ENCODE data around the gene BHLHE23. TPM values are rescaled to one million over a fixed set of nuclear protein-coding genes. Genes with fewer than 3 reads are reported as not detected.
"Not testable (repeated sequence)": the region's sequence is repeated elsewhere in the genome, so short reads cannot be mapped to it uniquely, and the experiment has no call there.

Gene BHLHE23
- polyA plus RNA-seq, 10 donors = 0.16 TPM; not detected in 9

- DNase-seq = no peak
Observed at GRCh38 chr20:63043348-63044203, 36.8 kb upstream of the BHLHE23 start.

DNA sequence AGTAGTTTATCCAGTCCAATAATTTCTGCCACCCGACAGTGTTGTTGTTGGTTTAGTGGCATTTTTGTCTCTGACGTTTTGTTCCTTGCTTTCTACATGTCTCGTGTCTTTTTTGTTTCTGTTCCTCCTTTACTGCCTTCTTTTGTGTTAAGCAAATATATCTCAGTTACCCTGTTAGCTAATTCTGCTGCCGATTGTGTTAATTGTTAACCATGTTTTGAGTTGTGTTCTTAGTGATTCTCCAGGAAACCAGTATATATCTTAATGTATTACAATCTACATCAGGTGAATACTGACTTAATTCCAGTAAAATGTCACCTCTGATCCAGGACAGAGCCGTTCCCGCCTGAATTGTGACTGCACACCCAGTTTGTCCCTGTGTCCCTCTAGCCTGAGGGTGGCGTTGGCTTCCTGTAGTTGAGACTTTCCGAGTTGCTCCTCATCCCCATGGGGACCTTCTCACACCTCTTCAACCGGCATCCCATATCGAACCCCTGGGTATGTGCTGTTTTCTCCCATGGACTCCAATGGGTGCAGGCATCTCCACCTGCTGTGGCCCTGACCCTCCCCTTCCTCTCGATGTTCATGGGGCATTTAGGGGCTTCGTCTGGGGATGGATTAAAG, 35.8 kb upstream of the BHLHE23 start:
- no peak for DNase-seq

DNA sequence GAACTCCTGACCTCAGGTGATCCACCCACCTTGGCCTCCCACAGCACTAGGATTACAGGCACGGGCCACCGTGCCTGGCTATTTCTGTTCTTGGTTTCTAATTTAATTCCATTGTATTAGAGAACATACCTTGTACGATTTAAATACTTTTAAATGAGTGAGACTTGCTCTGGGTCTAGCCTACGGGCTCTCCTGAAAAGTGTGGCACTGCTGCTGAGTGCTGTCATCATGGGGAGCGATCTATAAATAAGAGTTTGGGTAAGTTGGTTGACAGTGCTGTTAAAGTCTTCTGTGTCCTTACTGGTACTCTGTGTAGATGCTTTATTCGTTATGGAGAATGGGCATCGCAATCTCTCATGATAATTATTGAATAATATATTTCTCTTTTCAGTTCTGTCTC, 35.0 kb upstream of the BHLHE23 start:
- DNase-seq = no peak

DNA sequence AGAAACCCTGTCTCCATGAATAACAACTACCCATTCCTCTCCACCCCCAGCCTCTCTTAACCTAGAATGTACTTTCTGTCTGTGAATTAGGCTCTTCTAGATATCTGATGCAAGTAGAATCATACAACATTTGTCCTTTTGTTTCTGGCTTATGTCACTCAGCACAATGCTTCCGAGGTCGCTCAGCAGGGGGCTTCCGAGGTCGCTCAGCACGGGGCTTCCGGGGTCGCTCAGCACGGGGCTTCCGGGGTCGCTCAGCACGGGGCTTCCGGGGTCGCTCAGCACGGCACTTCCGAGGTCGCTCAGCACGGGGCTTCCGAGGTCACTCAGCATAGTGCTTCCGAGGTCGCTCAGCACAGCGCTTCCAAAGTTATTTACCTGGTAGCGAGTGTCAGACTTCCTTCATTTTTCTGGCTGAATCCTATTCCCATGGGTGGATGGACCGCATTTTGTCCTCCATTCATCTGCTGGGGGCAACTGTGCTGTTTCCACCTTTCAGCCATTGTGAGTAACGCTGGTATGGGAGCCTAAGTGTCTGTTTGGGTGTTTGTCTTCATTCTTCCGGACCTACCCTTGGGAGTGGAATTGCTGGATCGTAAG, 31.0 kb upstream of the BHLHE23 start:
- DNase-seq = no peak

DNA sequence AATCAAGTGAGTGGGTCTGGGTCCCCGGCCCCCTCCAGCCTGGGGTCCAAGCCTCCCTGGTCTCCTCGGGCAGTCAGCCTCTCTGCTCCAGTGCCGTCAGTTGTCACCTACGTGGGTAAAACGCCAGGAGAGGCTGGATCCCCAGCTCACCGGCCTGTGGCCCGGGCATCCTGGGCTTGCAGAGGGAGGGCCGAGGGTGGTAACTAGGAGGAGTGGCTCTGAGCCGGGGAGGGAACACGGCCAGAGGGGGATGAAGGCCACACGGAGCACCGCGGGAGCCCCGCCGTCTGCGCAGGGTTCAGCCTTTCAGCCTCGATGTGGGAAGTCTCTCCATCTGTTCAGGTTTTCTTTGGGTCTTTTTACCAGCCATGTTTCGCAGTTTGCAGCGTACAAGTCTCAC, 29.5 kb upstream of the BHLHE23 start:
- no peak for DNase-seq

GRCh38 chr20:63035603-63036185, 28.9 kb upstream of the BHLHE23 start:
- DNase-seq = no peak

- DNase-seq = not testable (repeated sequence)
Observed at GRCh38 chr20:63034710-63035602, 28.2 kb upstream of the BHLHE23 start.

DNA sequence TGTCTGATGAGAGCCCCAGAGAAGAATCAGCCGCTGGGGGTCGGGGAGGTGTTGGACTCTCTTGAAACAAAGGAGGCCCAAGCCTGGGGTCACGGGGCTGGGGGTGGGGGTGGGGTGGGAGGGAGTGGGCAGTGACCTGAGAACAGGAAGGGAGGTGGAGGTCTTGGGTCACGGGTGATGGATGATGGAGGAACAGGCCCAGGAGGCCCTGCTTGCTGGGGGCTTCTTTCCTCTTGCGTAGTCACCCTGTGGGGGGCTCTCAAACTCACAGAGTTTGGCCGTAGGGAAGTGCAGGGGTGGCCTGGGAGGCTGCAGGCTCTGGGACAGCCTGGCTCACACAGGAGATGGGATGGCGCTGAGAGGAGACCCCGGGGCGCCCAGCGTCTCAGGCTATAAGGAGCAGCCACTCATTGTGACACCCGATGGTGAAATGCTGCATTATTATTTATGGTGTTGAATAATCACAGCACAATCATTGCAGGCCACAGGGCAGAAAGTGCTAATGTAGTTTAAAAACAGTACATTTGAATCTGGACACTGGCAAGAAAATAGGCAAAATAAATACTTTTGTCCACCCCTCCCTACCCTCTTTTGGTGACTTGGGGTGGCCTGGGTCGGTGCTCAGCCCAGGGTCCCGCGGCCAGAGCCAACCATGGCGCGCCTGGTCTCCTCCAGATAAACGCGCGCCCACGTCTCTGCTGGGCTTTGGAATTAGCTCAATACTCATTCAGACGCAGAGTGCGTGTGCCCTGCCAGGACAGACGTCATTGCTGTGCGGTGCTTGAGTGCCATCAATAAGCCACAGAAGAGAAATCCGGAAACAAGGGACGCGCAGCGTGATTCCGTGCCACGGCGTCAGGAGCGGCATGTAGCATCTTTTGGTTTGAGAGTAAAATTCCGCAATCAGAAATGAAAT, 27.3 kb upstream of the BHLHE23 start:
- DNase-seq = no peak

GRCh38 chr20:63032861-63033793, 26.4 kb upstream of the BHLHE23 start:
- no peak for DNase-seq

- no peak for DNase-seq
Observed at GRCh38 chr20:63032026-63032800, 25.4 kb upstream of the BHLHE23 start.

- no peak for DNase-seq
Observed at GRCh38 chr20:63031251-63032014, 24.7 kb upstream of the BHLHE23 start.

DNA sequence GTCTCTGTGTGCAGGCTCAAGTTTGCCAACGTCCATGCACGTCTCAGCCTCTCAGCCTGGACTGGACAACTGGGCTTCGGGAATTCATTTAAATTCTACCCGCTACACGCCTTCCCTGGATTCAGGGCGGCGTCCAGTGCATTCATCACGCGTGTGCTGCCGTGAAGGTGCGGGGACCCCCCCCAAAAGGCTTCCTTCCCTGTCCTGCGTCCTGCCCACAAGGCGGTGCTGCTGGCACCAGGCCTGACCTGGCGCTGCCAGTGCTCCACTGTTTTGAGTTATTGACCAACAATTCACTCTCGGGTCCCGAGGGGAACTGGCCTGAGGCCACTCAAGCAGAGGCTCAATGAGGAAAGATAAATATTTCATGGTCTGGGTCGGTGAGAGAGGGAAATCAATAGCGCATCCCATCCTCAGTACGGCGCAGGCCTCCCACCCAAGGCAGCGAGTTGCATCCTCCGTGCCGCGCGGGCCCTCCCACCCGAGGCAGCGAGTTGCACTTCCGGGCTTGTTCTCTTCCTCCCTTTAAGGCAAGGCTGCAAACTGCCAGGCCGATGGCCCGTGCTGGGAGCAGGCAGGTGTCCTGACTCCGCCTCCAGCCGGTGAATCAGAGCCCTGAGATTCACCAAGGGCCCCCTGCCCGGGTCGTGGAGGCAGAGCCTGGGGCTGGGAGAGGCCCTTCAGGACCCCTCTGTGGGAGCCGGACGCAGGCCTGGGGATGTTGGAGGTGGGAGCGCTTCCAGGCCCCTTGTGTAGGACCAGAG, 22.8 kb upstream of the BHLHE23 start:
- no peak for DNase-seq

DNA sequence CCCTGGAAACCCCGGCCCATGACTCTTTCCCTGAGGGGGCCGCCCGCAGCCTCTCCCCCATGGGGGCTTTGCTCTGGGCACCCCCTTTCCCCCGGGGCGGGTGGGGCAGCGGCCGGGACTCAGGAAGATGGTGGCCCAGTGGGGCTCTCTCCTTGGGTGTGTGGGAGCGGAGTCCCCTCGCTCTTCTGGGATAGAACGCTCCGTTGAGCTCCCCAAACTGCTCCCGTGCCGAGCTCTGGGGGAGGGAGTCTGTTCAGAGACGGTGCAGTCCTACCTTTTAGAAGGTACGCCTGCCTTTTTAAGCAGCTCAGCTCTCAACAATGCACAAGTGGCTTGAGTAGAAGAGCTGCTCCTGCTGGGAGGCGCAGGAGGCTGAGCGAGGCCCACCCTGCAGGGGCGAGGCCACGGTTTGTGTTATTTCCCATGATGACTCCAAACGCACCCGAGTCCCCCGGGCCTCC, 21.7 kb upstream of the BHLHE23 start:
- no peak for DNase-seq

- DNase-seq = no peak
Observed at GRCh38 chr20:63027922-63028389, 21.2 kb upstream of the BHLHE23 start.

GRCh38 chr20:63027221-63027921, 20.6 kb upstream of the BHLHE23 start:
- no peak for DNase-seq
